ENCODE data around the gene TSC2. TPM values are rescaled to one million over a fixed set of nuclear protein-coding genes. Genes with fewer than 3 reads are reported as not detected.
A peak's percentile ranks its signal among the peaks of the same experiment; 100 is the strongest.

TSC2 gene
- total RNA-seq, 3 donors from 2014 or later (not counting 1 experiment from before 2014, with no cell fraction given), result 135 to 197 (median 161) TPM

DNA sequence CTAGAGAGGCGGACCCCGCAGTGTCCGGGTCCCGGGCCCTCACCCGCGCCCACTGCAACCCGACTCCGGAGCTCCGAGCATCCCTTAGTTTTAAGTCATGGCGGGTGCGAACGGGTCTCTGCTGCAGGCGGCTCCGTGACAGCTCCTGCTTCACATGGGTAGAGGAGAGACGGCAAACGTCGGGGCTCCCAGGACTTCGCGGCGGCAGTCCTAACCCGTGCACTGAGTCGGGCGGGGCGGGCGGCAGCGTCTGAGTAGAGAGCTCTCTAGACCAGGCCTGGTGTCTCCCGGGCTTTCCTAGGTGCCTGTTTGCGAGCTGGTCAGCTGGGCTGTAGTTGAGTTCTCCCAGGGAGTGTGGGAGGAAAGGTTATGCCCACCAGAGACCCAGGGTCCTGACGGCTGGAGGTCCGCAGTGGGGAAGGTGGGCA, 345 bp downstream of the TSC2 start:
- H3K27ac Mint-ChIP-seq, result peak overlapping the region; percentile 61 to 73
- no peaks in the 10 kb centered on the region for H3K27me3 Mint-ChIP-seq (ENCODE audit: low read depth in 2 of 2)
- H3K9me3 Mint-ChIP-seq, result no peaks in the 10 kb centered on the region
- Histone ChIP-seq H3K36me3 (ENCODE audit: control insufficient read depth, insufficient read depth, low read length) (peaks cover 13% of the 10 kb centered on the region), H3K9me3 (ENCODE audit: control insufficient read depth, insufficient read depth, low read length) (no peaks in the 10 kb centered on the region), H3K4me3 (ENCODE audit: low read length) (peak overlapping the region; percentile 71), H3K4me1 (ENCODE audit: control insufficient read depth, insufficient read depth, low read length) (peaks cover 35% of the 10 kb centered on the region), H3K27ac (ENCODE audit: low read length) (no peak overlapping the region), H3K27me3 (ENCODE audit: control insufficient read depth, insufficient read depth, low read length) (no peaks in the 10 kb centered on the region)
- DNase-seq (no peak), ATAC-seq (peak in 2 of 3 donors; percentile 28)
- TF ChIP-seq CTCF (IDR thresholded peaks at IDR 0.05), result no peak
- H3K4me3 Mint-ChIP-seq, result peak overlapping the region; percentile 93
- intact Hi-C loops (cut with micrococcal nuclease), result no loop called here
- H3K4me1 Mint-ChIP-seq, result peaks cover 14 to 28% of the 10 kb centered on the region in 2 donors
- no peaks in the 10 kb centered on the region for H3K36me3 Mint-ChIP-seq
- WGBS (ENCODE audit: insufficient coverage), result 1% methylated on average over 30 of the region's 30 CpGs

GRCh38 chr16:2053211-2053610, 5.4 kb downstream of the TSC2 start:
- Mint-ChIP-seq H3K9me3 (no peaks in the 10 kb centered on the region), H3K36me3 (no peaks in the 10 kb centered on the region), H3K27me3 (ENCODE audit: low read depth in 2 of 2) (no peaks in the 10 kb centered on the region), H3K4me1 (peaks cover 7 to 14% of the 10 kb centered on the region in 2 donors), H3K4me3 (no peak overlapping the region), H3K27ac (no peak overlapping the region)
- Histone ChIP-seq H3K27ac (ENCODE audit: low read length) (no peak overlapping the region), H3K9me3 (ENCODE audit: control insufficient read depth, insufficient read depth, low read length) (no peaks in the 10 kb centered on the region), H3K36me3 (ENCODE audit: control insufficient read depth, insufficient read depth, low read length) (peaks cover 40% of the 10 kb centered on the region), H3K27me3 (ENCODE audit: control insufficient read depth, insufficient read depth, low read length) (no peaks in the 10 kb centered on the region), H3K4me1 (ENCODE audit: control insufficient read depth, insufficient read depth, low read length) (peaks cover 7% of the 10 kb centered on the region), H3K4me3 (ENCODE audit: low read length) (no peak overlapping the region)
- 98% methylated on average over 21 of the region's 21 CpGs for WGBS (ENCODE audit: insufficient coverage)
- TF ChIP-seq CTCF (IDR thresholded peaks at IDR 0.05), result no peak
- ATAC-seq (no peak), DNase-seq (no peak)
- intact Hi-C loops (cut with micrococcal nuclease), result no loop called here

DNA sequence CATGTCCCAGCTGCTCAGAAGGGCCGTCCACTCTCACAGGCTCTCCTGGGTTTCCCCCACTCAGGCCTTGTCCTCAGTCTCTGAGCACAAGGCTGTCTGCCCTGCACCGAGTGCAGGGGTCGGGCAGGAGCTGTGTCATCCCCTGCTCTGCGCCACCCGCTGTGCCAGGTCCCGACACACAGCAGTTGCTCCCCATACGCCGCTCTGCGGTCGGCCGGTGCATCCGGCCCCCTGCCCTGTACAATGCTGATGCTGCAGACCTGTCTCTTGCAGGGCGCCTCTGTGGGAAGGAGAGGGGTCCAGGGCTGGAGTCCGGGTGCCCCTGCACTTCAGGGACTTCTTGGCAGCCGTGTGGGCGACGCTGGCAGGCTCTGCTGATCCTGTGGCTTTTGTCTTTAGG, 6.1 kb downstream of the TSC2 start:
- intact Hi-C loops (cut with micrococcal nuclease), result no loop called here
- Mint-ChIP-seq H3K36me3 (no peaks in the 10 kb centered on the region), H3K27ac (peak overlapping the region in 1 of 2 donors; percentile 42), H3K27me3 (ENCODE audit: low read depth in 2 of 2) (no peaks in the 10 kb centered on the region), H3K4me1 (peaks cover under 1 to 9% of the 10 kb centered on the region in 2 donors), H3K4me3 (no peak overlapping the region), H3K9me3 (no peaks in the 10 kb centered on the region)
- Histone ChIP-seq H3K9me3 (ENCODE audit: control insufficient read depth, insufficient read depth, low read length) (no peaks in the 10 kb centered on the region), H3K4me1 (ENCODE audit: control insufficient read depth, insufficient read depth, low read length) (no peaks in the 10 kb centered on the region), H3K27ac (ENCODE audit: low read length) (no peak overlapping the region), H3K36me3 (ENCODE audit: control insufficient read depth, insufficient read depth, low read length) (peaks cover 43% of the 10 kb centered on the region), H3K27me3 (ENCODE audit: control insufficient read depth, insufficient read depth, low read length) (no peaks in the 10 kb centered on the region), H3K4me3 (ENCODE audit: low read length) (no peak overlapping the region)
- ATAC-seq, result peak in 1 of 3 donors; percentile 23
- DNase-seq, result no peak
- no peak for TF ChIP-seq CTCF (IDR thresholded peaks at IDR 0.05)
- WGBS (ENCODE audit: insufficient coverage), result 97% methylated on average over 17 of the region's 17 CpGs

GRCh38 chr16:2054543-2055245, 6.9 kb downstream of the TSC2 start:
- H3K27ac ChIP-seq (ENCODE audit: low read length), result no peak overlapping the region
- no peak overlapping the region for H3K4me3 ChIP-seq (ENCODE audit: low read length)
- peaks cover 43% of the 10 kb centered on the region for H3K36me3 ChIP-seq (ENCODE audit: control insufficient read depth, insufficient read depth, low read length)
- H3K4me1 Mint-ChIP-seq, result peaks cover 0 to 9% of the 10 kb centered on the region in 2 donors
- no peaks in the 10 kb centered on the region for H3K9me3 Mint-ChIP-seq
- DNase-seq, result no peak
- no peaks in the 10 kb centered on the region for H3K9me3 ChIP-seq (ENCODE audit: control insufficient read depth, insufficient read depth, low read length)
- 94% methylated on average over 26 of the region's 29 CpGs for WGBS (ENCODE audit: insufficient coverage)
- H3K27me3 ChIP-seq (ENCODE audit: control insufficient read depth, insufficient read depth, low read length), result no peaks in the 10 kb centered on the region
- no peak overlapping the region for H3K4me3 Mint-ChIP-seq
- ATAC-seq, result no peak
- H3K36me3 Mint-ChIP-seq, result no peaks in the 10 kb centered on the region
- H3K27me3 Mint-ChIP-seq (ENCODE audit: low read depth in 2 of 2), result no peaks in the 10 kb centered on the region
- intact Hi-C loops (cut with micrococcal nuclease), result no loop called here
- no peak for TF ChIP-seq CTCF (IDR thresholded peaks at IDR 0.05)
- H3K27ac Mint-ChIP-seq, result no peak overlapping the region
- no peaks in the 10 kb centered on the region for H3K4me1 ChIP-seq (ENCODE audit: control insufficient read depth, insufficient read depth, low read length)
